ENCODE results near the gene FAM181A. TPM values are rescaled to one million over a fixed set of nuclear protein-coding genes. Genes with fewer than 3 reads are reported as not detected.

The FAM181A gene
- total RNA-seq, 4 donors from 2014 or later, result not detected

DNA sequence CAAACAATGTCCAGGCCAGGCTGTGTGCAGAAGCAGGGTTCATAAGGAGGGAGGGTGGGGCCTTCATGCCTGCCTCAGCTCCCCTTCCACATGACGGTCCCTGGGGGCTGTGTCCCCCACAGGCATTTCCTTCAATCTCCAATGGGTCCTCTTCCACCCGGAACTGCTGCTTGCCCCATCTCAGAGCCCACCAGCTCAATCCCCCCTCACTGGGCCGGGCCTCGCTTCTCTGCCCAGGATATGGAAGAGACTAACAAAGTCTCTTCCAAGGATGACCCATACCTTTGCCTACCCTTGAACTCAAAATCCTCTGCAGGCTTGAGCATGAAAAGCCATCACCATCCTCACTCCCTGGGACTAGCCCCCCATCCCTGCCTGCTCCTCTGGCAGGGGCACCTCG lies 28.4 kb upstream of the FAM181A start:
- H3K4me1 ChIP-seq, result no peaks in the 10 kb centered on the region
- H3K4me3 ChIP-seq, result no peak overlapping the region
- no peaks in the 10 kb centered on the region for H3K27me3 ChIP-seq
- TF ChIP-seq, protein P1, sequence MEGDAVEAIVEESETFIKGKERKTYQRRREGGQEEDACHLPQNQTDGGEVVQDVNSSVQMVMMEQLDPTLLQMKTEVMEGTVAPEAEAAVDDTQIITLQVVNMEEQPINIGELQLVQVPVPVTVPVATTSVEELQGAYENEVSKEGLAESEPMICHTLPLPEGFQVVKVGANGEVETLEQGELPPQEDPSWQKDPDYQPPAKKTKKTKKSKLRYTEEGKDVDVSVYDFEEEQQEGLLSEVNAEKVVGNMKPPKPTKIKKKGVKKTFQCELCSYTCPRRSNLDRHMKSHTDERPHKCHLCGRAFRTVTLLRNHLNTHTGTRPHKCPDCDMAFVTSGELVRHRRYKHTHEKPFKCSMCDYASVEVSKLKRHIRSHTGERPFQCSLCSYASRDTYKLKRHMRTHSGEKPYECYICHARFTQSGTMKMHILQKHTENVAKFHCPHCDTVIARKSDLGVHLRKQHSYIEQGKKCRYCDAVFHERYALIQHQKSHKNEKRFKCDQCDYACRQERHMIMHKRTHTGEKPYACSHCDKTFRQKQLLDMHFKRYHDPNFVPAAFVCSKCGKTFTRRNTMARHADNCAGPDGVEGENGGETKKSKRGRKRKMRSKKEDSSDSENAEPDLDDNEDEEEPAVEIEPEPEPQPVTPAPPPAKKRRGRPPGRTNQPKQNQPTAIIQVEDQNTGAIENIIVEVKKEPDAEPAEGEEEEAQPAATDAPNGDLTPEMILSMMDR (IDR thresholded peaks at IDR 0.05), result no peak
- no peak for TF ChIP-seq POLR2A (IDR thresholded peaks at IDR 0.05)
- H3K9me3 ChIP-seq, result no peaks in the 10 kb centered on the region
- H3K27ac ChIP-seq, result no peak overlapping the region
- no peak for DNase-seq
- H3K36me3 ChIP-seq, result no peaks in the 10 kb centered on the region

DNA sequence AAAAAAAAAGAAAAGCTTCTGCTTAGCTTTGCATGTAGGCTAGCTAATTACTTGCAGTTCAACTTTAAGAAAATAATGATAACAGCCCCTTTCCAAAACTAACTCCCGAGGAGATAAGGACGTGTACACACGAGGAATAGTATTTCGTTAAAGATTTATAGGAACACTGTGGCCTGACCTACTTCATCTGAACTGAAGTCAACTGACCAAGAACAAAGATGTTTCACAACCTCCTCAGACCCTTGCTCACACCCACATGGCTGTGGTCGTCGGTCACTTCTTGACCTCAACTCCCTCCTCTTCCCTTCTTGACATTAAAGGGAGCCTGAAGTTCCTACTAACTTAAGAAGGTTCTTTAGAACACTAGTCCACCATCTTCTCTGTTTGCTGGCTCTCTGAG lies 25.3 kb upstream of the FAM181A start:
- Histone ChIP-seq H3K4me3 (no peak overlapping the region), H3K4me1 (no peaks in the 10 kb centered on the region), H3K9me3 (no peaks in the 10 kb centered on the region), H3K27me3 (no peaks in the 10 kb centered on the region), H3K36me3 (no peaks in the 10 kb centered on the region), H3K27ac (no peak overlapping the region)
- TF ChIP-seq, protein P1 (IDR thresholded peaks at IDR 0.05), result no peak
- no peak for TF ChIP-seq POLR2A (IDR thresholded peaks at IDR 0.05)
- DNase-seq, result no peak

DNA sequence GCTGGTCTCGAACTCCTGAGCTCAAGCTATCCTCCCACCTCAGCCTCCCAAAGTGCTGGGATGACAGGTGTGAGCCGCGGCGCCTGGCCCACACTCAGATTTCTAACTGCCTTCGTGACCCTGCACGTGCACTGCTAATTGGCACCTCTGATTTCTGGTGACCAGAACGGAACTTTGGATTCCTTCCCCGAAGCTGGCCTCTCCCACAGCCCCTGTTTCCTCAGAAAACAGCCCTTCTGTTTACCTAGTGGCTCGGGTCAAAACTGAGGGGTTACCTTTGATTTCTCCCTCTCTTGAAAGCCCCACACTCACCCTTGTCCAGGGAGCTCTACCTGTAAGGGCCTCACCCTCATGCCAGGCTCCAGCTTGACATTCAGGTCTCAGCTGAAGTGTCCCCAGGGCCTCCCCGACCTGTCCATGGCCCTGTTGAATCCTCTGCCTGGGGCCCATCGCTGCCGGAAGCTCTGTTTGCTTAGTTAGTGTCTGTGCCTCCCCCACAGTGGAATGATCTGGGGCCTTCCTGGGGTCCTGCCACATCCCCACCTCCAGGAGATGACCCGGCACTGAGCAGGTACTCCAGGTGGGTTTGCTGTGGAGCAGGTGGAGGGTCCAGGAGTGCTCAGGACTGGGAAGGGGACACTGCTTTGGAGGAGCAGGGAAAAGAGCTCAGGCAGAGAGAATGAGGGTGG lies 24.4 kb upstream of the FAM181A start:
- Histone ChIP-seq H3K36me3 (no peaks in the 10 kb centered on the region), H3K27me3 (no peaks in the 10 kb centered on the region), H3K4me3 (no peak overlapping the region), H3K4me1 (no peaks in the 10 kb centered on the region), H3K9me3 (no peaks in the 10 kb centered on the region), H3K27ac (no peak overlapping the region)
- no peak for DNase-seq
- TF ChIP-seq, protein P1 (IDR thresholded peaks at IDR 0.05), result no peak
- no peak for TF ChIP-seq POLR2A (IDR thresholded peaks at IDR 0.05)

DNA sequence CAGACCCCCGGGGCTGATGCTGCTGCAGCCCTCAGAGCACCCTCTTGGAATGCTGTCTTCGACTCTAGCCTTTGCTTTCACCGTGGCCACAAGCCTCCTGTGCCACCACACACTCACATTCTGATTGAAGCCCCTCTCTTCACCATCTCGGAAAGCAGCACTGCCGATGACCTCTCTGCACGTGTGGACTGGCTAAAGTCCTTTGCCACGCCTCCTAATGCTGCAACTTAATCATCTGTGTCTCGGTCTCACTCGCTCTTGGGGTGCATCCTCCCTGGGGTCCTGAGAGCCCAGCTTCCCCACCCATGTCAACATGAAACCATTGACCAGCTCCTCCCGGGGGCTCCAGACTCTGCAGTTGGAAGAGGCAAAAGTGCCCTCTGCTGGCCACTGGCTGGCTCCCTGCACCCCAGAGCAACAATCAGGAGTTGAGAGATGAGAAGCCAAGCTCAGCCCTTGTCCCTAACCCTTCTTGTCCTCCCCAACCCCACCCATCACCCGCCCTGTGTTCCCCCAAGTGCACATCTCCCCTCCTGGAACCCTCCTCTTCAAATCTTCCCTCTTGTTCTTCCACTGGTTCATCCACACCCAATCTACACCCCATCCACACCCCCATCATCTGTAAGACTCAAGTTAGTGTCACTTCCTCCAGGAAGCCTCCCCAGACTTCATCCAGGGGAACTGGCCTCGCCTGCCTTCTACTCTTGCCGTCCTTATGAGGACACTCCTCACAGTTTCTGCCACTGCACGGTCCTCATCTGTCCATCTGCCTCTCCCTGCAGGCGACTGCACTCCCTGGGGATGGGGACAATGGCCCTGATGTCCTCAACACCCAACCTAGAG lies 23.6 kb upstream of the FAM181A start:
- Histone ChIP-seq H3K27me3 (no peaks in the 10 kb centered on the region), H3K4me1 (no peaks in the 10 kb centered on the region), H3K9me3 (no peaks in the 10 kb centered on the region), H3K27ac (no peak overlapping the region), H3K4me3 (no peak overlapping the region), H3K36me3 (no peaks in the 10 kb centered on the region)
- DNase-seq, result no peak
- TF ChIP-seq, protein P1 (IDR thresholded peaks at IDR 0.05), result no peak
- no peak for TF ChIP-seq POLR2A (IDR thresholded peaks at IDR 0.05)

DNA sequence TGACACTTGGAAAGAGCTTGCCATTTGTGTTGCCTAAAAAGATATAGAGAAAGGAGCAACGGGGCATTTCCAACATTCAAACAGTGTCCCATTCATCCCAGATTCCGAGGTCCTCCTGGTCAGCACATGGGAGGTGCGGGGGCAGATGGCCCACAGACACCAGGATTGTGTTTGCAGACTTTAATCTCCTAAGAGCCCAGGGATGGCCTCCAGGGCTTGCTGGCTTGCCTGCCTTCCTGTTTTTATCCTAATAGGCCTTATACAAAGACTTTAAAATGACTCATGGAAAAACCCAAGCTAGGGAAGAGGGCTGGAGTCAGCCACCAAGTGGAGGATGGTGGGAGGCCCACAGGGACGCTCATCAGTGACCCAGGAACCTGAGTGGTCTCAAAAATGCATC lies 21.5 kb upstream of the FAM181A start:
- TF ChIP-seq, protein P1 (IDR thresholded peaks at IDR 0.05), result no peak
- no peak for TF ChIP-seq POLR2A (IDR thresholded peaks at IDR 0.05)
- no peak overlapping the region for H3K27ac ChIP-seq
- H3K27me3 ChIP-seq, result no peaks in the 10 kb centered on the region
- H3K4me1 ChIP-seq, result no peaks in the 10 kb centered on the region
- H3K36me3 ChIP-seq, result no peaks in the 10 kb centered on the region
- no peaks in the 10 kb centered on the region for H3K9me3 ChIP-seq
- no peak for DNase-seq
- no peak overlapping the region for H3K4me3 ChIP-seq

Measured in Peyer's patch (tissue), 4 donors.